ENCODE results near the gene TFAP2C.

TFAP2C gene

DNA sequence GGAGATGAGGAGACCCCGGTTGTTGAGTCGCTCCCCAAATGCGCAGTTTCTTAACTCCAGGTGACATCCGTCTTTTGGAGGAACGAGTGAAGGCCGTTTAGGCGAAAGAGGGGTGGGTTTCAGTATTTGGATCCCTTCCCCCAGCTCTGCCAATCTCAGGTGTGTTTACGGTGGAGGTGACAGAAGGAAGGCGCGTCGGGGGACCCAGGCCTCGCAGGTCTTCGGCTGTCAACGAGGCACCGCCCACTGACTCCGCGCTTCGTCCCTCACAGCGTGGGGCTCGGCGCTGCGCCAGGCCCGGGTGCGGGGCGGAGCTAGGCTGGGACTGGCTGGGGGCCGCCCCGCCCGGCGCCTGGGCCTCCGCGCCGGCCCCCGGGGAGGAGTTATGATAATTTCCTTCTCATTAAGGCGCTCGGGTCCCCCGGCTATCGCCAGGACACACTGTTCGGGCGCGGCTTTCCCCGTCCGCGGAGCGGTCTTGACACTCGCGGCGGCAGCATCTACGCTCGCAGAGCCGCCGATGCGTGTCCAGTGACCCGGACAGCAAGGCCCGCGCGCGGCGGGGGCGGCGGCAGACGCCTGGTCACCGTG is at the start of gene TFAP2C:
TSS of gene TFAP2C (plus strand) at position 434 of the 591 bp plus-strand sequence. CDS start 239 bp downstream, outside the sequence.
- DNase-seq (ENCODE audit: low spot score), result no peak

DNA sequence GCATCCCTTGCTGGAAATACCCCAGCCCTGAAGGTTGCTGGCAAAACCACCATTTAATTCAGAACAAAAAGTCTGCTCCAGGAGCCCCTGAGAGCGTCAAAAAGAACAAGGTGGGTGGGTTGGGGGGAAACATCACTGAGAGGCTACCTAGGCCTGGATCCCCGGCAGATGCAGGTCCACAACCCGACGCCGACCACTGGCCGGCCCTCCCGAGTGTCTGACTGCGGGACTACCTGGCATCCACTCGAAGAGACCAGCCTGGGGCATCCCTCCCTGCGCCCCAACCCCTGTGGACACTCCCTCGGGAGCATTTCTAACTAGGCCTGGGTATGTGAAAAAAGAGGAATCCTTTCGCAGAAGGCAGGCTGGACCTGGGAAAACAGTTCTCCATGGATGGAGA is 48.9 kb upstream of the TFAP2C start:
- no peak for DNase-seq (ENCODE audit: low spot score)

DNA sequence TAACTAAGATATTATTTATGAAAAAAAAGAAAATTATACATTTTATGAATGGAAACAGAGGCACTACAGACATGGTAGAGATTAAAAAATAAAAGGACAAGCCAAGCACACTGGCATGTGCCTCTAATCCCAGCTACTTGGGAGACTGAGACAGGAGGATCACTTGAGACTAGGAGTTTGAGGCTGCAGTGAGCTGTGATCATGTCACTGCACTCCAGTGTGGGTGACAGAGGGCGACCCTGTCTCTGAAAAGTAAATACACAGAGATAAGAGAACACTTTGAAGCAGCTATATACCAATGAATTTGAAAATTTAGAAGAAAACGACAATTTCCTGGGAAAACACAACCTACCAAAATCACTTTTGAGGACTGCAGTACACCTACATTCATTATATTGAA is 47.4 kb upstream of the TFAP2C start:
- DNase-seq (ENCODE audit: low spot score), result no peak

DNA sequence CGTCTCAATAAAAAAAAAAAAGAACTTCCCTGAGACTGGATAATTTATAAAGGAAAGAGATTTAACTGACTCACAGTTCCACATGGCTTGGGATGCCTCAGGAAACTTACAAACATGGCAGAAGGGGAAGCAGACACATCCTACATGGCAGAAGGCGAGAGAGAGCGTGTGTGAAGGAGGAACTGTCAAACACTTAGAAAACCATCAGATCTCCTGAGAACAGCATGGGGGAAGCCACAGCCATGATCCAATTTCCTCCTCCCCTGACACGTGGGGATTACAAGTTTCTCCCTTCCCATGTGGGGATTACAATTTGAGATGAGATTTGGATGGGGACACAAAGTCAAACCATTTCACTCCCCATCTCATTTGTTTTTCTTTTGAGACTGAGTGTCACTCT is 46.6 kb upstream of the TFAP2C start:
- DNase-seq (ENCODE audit: low spot score), result no peak

DNA sequence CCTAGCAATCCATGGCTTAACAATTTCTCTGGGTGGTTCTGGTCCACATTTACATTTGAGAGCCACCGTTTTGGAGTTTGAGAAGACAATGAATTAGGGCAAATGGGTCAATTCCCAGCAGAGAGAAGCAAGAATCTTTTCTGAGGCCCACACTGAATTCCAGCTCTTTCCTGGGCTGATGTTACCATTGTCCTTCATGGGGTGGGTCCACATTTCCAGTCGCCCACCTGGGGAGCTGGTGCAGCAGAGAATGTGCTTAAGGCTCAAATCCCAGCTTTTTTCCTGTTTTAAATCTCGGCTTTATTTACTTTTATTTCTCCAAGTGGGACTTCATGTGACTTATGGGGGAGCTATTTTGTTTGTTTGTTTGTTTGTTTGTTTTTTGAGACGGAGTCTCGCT is 44.2 kb upstream of the TFAP2C start:
- DNase-seq (ENCODE audit: low spot score), result no peak

DNA sequence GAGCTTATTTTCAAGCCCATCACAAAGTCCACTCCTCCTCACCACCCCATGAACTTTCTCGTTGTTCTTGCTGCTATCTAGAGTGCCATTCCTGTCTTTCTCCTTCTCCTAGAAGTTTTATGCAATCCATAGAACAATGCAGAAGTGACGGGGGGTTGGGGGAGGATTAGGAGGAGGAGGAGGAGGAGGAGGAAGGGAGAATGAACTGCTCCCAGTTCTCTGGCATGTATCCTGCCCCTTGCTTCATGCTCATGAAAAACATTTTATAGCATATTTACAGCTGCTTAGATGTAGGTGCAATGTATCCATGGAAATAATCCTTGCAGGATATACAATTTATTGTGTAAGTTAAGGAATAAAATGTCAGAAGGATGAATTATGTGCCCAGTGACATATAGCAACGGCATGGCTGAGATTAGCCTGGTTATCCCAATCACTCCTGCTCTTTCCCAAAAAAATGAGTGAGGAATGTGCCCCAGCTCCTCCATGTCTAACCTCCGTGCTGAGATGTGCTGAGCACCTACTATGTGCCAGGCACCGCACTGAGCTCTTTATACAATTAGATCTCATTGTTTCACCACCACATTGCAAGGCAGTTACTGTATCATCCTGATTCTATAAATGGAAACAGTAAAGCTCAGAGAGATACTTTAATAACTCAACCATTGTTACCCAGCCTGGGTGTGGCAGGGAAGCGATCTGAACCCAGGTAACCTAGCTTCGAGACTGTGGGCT is 41.6 kb upstream of the TFAP2C start:
- DNase-seq (ENCODE audit: low spot score), result no peak

DNA sequence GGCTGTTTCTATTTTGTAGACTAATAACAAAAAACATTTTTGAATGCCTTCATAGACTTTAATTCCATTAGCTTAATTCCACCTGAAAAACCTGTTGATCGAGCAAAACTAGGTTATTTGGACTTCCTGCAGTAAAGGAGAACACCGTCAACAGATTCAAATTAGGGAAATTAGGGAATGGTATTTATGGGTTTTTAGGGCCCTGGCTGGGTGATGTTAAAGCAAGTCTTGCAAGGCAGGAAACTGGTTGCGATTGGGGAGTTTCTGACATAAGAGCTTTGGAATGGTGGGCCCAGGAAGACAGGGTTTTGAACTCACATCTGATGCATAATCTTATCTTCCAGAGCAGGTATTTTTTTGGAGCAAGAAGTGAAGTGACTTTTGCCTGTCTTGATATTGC is 40.1 kb upstream of the TFAP2C start:
- no peak for DNase-seq (ENCODE audit: low spot score)

DNA sequence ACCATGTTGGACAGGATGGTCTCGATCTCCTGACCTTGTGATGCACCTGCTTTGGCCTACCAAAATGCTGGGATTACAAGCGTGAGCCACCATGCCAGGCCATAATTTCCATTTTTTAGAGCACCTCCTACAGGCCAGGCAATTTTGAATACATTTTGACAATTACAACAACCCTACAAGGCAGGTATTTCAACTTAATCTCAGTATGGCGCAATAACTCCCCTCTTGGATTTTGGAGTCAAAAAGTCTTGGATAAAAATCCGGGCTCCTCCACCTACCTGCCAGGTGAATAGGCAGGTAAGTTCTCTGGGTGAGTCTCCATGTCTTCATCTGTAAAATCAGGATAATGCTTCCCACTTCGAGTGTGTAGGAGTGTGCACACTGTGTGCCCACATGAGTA is 39.5 kb upstream of the TFAP2C start:
- DNase-seq (ENCODE audit: low spot score), result no peak

DNA sequence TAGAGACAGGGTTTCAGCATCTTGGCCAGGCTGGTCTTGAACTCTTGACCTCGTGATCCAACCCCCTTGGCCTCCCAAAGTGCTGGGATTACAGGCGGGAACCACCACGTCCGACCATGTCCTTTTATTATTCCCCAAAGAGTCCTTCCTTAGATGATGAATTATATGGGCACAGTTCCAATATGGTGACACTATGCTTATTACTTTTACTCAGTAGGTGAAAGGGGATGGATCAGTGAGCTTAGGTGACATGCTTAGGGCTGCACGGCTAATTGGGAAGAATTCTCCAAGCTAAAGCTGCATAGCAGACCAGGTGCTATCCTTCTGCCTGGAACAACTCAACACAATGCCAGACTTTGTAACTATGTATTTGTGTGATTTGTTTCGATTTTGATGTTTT is 38.2 kb upstream of the TFAP2C start:
- DNase-seq (ENCODE audit: low spot score), result no peak

DNA sequence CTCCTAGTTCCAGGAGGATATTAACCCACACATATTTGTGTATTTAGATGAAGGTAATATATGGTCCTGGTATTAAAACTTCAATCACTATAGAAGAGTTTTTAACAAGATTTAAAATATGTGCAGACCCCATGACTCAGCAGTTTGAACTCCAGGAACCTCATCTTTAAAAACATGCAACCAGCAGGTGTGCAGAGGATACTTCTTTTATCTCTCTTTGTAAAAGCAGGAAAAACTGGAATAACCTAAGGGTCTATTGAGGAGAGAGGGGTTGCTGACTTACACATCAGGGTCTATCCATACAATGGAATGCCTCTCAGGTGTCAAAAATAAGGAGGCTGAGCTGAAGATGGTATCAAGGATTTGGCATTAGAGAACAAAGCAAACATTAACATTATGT is 36.9 kb upstream of the TFAP2C start:
- DNase-seq (ENCODE audit: low spot score), result no peak

DNA sequence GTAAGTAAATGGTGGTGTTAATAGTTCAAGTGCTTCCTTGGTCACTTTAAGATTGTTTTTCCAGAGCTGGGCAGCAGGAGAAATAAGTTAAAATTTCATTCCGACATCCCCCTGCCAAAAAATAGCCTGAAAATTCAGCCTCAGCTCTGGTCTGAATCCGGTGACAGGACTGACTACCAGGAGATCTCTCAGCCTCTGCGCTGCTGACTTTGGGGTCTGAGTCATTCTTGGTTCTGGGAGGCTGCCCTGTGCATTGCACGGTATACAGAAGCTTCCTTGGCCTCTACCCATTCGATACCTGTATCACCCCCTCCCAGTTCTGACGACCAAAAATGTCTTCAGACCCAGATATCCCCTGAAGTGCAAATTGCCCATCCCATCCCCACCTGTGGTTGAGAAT is 36.3 kb upstream of the TFAP2C start:
- no peak for DNase-seq (ENCODE audit: low spot score)

DNA sequence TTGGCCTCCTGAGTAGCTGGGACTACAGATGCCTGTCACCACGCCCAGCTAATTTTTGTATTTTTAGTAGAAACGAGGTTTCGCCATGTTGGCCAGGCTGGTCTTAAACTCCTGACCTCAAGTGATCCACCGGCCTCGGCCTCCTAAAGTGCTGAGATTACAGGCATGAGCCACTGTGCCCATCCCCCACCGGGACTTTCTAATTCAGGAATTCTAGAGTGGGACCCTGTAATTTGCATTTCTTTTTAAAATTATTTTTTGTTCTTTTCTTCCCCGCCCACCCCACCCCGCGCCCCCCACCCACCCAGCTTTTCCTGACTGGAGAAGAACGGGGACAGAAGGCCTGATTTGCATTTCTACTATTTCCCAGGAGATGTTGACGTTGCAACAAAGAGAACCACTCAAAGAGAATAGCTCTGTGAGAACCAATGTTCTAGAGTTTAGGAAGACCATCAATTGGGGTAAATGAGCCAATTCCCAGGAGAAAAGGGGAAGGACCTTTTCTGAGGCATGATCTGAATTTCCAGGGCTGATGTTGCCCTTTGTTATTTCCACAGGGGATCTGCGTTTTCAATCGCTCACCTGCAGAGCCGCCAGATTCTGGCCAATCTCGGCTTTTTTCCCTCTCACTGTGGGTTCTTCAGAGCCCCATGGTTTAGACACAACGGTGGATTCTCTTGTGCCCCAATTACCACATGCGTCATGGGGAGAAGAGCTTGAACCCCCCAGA is 33.2 kb upstream of the TFAP2C start:
- no peak for DNase-seq (ENCODE audit: low spot score)

DNA sequence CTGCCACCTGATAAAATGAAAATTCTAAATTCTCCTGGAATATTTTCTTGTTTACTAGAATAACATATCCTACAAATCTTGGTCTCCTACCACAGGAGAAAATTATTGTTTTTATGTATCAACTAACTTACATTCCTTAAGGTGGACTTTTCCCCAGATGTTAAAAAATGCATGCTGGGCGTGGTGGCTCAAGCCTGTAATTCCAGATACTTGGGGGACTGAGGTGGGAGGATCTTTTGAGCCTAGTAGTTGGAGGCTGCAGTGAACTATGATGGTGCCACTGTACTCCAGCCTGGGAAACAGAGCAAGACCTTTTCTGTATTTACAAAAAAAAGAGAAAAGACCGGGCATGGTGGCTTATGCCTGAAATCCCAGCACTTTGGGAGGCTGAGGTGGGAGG is 27.9 kb upstream of the TFAP2C start:
- DNase-seq (ENCODE audit: low spot score), result no peak

DNA sequence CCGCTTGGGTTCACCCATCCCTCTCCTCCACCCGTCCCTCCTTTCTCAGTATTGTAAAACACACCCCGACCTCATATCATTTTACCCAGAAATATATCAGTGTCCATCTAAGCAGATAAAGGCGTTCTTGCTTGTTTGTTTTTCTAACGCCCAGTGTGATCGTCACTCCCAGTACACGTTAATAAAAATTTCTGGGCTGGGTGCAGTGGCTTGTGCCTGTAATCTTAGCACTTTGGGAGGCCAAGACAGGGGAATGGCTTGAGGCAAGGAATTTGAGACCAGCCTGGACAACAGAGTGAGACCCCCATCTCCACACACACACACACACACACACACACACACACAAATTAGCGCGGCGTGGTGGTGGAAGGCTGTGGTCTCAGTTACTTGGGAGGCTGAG is 24.4 kb upstream of the TFAP2C start:
- no peak for DNase-seq (ENCODE audit: low spot score)

DNA sequence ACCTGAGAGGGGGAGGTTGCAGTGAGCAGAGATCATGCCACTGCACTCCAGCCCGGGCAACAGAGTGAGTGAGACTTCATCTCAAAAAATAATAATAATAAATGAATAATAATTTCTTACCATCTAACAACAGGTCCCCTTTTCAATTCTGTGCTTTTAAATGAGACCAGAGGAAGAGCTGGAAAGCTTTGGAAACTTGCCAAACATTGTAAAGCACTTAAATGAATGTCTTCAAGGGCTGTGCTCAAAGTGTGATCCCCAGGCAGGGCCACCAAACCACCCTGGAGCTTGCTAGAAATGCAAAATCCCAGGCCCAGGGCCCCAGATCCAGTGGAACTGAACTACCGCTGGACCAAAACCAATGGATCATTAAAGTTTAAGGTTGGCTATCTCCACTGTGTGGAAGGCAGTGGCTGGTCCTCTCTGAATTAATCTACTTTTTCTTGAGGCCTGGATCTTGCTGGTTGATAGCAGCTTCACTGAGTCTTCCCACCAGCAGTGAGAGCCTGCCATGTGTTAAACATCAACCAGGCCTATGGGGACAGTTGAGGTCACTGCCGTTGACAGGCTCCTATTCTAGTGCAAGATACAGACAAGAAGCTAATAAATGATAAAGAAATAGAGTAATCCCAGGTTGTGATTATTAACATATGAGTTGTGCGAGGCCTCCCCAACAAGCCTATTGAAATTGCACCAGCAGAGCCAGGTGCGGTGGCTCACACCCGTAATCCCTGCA is 23.7 kb upstream of the TFAP2C start:
- no peak for DNase-seq (ENCODE audit: low spot score)

DNA sequence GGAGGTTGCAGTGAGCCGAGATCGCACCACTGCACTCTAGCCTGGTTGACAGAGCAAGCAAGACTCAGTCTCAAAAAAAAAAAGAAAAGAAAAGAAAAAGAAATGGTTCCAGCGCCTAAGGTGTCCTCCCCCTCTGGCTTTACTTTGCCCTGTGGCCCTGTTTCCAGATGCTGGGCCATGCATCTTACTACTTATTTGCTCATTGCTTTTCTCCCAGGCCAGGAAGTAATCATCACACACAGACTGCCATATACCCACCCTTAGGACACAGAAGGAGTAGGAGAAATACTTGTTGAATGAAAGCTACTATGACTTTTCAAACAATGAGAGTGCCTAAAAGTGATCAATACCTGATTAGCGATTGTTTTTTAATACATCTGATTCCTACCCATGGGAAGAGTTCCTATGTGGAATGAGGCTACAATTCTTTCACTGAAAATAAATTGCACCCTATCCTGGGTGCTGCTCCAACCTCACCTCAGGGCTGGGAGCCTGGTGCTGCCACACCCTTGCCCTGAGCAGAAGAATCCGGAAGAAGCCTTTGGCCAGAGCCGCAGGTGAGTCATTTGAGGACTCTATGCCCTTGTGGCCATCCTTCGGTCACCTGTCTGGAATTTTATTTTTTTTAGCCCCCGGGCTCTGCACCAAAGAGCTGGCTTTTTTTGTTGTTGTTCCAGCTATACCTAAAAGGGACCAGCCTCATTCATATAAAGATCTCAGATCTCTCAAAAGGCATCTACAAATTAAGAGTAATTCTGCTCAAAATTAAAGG is 22.7 kb upstream of the TFAP2C start:
- no peak for DNase-seq (ENCODE audit: low spot score)

DNA sequence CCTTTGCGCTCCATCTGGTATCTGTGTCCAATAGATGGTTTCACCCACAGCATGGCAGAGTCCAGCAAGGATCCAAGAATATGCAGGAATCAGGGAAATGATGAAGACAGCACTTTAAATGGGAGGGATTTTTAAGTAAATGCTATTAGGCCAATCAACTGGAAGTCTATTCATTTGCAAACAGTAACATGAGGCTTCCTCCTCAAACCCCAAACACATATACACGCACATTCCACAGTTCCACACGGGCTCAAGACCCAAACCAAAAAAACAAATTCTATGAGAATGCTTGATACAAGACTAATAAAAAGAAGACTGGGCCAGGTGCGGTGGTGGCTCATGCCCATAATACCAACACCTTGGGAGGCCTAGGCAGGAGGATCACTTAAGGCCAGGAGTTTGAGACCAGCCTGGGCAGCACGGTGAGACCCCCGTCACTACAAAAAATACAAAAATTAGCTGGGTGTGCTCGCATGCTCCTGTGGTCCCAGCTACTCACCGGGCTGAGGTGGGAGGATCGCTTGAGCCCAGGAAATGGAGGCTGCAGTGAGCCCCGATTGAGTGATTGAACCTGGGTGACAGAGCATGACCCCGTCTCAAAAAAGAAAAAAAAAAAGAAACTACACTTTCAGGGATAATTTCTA is 21.9 kb upstream of the TFAP2C start:
- no peak for DNase-seq (ENCODE audit: low spot score)

DNA sequence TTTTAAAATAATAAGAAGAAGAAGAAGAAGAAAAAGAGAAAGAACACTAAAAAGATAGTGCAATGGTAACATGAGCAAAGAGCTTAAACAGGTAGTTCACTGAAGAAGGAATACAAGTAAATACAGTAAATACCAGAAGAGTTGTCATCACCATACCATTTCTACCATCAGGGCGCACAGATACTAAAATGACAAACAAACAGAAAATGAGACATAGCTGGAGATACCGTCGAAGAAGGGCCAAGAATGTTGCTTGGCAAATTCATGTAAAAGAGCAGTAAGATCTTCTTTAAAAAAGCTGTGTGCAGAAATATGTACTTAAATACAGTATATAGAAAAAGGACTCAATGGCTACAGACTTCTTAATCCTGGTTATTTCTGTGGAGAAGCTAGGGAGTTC is 20.7 kb upstream of the TFAP2C start:
- no peak for DNase-seq (ENCODE audit: low spot score)

DNA sequence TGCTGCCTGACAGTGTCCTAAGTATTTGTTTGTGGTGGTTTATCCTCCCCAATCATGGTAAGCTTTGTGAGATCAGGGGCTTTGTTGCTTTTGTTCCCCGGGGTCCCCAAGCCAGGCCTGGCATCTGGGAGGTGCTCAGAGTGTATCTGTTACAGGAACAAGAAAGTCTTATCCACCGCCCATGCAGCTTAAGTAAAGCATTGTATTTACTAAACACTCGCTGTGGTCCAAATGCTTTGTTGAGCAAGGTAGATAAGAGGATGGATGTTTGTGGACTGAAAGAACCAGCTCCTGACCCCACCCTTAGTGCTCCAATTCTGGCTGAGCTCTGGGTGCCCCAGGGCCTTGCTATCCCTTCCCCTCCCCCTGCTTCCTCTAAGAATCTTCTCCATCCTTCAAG is 19.8 kb upstream of the TFAP2C start:
- no peak for DNase-seq (ENCODE audit: low spot score)

DNA sequence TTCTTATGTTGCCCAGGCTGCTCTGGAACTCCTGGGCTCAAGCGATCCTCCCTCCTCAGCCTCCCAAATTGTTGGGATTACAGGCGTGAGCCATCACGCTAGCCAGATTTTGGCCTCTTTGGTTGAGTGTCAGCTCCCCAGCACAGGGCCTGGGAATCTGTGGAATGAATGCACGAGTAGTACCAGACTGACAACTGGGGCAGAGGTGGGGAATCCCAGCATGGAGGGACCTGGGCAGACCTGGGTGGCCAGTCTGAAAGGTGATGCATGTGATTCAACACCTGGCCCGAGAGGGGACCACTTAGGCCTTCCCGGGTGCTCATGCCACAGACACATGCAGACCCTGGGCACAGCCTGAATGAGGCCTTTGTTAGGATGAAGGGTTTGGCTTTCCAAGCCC is 19.0 kb upstream of the TFAP2C start:
- no peak for DNase-seq (ENCODE audit: low spot score)

DNA sequence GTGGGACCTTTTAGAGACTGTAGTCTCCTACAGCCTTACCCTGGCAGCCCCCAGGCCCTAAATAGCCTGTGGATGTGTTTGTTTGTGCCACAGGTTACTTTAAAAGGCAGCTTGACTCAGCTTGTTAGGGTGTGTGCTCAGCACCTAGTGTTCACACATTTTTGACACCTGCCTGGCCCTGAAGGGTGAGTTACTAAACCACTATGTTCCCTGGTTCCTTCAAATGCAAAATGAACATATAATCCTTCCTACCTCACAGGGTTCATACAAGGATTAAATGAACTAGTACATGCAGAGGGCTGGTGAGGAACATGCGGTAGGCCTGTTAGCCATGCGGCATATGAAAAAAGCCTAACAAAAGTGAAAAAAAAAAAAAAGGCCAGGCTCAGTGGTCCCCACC is 14.9 kb upstream of the TFAP2C start:
- no peak for DNase-seq (ENCODE audit: low spot score)

DNA sequence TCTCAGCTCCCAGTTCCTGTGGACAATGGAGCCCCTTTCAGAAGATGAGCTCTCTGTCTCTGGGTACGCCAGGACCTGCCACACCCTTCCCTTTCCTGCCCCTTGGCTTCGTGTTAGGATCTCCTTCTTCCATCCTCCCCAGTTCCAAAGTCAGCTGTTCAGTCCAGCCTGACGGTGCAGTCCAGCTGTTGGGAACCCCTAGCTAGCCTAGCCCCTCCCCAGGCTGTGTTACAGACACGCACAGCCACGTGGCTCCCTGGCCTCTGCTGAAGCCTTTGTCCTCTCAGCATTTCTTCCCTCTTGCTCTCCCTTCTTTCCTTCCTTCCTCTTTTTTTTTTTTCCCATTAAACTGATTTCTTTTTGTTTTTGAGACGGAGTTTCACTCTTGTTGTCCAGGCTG is 12.4 kb upstream of the TFAP2C start:
- no peak for DNase-seq (ENCODE audit: low spot score)

Data from hepatic stellate cell (primary cell).